ENCODE data around the gene EAF2.
"Not testable (repeated sequence)": the region's sequence is repeated elsewhere in the genome, so short reads cannot be mapped to it uniquely, and the experiment has no call there.

Gene EAF2

DNA sequence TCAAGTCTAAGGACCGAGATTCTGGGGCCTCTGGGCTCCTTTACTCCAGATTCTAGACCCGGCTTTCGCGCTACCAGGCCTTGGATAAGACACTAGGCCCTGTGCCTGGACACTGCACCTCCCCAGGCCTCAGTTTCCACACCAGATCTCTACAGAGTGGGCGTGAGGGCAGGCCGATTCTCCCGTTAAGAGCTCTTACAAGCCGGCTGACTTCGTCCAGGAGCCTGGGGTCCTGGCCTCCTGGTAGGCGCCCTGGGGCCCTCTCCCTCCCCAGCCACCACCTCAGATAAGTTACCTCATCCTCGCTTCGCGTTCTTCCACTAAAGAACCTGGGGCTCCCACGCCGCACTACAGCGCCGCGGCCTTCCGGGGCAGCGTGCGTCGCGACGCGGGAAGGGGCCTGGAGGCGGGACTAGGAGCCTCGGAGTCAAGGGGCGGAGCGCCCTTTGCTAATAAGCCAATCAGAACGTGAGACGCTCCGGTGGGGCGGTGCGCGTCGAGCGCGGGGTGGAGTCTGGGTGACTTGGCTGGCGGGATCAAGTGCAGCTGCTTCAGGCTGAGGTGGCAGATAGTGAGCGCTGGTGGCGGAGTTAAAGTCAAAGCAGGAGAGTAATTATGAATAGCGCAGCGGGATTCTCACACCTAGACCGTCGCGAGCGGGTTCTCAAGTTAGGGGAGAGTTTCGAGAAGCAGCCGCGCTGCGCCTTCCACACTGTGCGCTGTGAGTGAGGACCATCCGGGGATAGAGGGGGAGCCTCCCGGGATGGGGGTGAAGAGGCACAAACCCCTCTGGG, at the start of gene EAF2, which contains the start of gene IQCB1:
Gene EAF2, plus strand, starts transcription at position 539 of the 794 bp plus-strand sequence. Its CDS starts 77 bp downstream, at position 616.
Gene IQCB1, minus strand, starts transcription at position 390 of the 794 bp plus-strand sequence. CDS start 6,100 bp downstream, outside the sequence.
- DNase-seq (ENCODE audit: low read depth), result peak; percentile 92

DNA sequence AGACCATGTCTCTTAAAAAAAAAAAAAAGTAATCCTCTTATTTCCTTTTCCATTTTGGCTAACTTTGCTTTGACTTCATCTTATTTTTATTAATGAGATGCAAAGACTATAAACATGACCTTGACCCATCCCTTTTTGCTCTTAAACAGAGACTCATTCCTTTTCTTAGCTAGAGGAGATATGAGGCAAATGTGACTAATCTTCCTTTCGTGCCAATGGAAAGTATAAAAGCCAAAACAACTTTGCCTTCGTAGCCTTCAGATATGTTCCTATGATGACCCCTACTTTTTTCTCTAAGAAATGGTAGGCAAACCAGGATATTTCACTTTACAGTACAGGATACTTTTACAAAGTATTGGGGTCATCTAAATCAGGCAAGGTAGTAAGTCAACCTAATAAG, 48.5 kb upstream of the EAF2 start:
- no peak for DNase-seq (ENCODE audit: low read depth)

DNA sequence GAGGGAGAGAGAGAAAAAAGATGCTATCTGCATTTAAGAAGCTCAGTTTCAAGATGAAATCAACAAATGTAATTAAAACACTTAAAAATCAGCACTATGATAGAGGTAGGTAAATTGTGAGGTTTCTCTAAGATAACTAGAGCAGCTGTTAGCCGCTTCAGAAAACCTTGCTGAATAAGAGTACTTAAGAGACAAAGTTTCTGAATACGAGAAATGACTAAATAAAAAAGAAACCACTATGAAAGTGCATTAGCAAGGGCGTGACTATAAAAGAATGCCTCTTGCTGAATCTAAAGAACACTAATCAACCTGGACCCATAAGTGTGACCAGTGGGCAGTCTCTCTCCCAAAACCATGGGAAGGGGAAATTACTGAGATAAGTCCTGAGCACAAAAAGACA, 41.9 kb upstream of the EAF2 start:
- DNase-seq (ENCODE audit: low read depth), result no peak

DNA sequence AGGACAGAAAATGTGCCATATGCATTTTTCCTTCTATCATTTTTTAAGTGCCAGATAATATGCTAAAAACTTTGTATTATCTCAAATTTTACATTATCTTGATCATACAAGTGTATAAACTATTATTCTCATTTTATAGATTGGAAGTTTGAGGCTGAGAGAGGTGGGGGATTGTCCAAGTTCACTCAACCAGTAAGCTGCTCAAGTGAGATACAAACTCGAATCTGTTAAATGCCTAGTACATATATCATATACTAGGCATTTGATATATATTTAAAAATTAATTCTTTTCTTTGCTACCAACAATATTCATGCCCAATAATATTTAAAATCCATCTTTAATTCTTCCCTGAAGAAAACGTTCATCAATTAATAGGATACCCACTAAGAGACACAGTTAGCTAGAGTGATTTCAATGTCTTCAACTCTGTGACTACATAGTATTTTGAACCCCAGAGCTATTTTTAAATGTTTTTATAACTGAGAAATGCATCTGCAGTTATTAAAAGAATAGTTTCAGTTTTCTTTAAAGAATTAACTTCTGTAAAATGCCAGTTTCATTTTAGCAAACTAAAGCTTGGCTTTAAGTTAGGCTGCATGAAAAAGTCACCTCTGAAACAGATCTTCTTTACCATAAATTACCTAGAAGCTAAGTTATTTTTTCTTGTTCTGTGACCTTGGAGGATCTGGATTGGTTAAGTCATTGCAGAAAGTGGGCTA, 40.6 kb upstream of the EAF2 start:
- no peak for DNase-seq (ENCODE audit: low read depth)

DNA sequence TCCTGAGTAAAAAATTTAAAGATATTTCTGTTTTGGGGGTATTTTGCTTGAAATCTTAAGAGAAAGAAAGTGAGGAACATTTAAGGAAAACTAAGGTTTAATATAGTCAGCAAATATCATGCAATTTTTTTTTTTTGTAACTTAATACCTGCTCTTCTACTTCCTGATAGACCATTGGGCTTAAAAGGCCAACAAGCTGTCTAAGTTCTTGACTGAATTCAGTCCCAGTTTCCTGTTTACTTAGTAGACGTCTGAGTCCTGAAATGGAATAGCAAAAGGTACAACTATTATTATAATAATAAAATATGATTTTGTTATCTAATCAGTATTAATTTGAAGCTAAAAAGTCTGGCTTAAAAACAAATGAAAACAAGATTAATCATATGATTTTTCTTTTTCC, 38.0 kb upstream of the EAF2 start:
- DNase-seq (ENCODE audit: low read depth), result no peak

DNA sequence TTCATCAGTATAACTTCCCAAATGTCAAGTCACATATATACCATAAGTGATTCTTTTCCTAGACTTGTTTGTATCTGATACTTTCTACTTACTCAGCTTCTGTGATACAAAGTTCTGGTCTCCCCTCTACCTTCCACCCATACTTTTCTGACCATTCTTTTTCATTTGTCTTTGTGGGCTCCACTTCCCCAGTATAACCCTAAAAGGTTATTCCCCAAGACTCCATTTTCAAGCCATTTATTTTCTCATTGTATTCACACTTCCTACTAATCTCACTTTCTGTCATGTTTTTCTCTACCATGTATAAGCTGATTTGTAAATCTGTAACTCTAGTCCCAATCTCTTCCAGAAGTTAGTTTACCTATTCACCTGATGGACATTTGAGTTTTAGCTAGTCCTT, 34.1 kb upstream of the EAF2 start:
- no peak for DNase-seq (ENCODE audit: low read depth)

DNA sequence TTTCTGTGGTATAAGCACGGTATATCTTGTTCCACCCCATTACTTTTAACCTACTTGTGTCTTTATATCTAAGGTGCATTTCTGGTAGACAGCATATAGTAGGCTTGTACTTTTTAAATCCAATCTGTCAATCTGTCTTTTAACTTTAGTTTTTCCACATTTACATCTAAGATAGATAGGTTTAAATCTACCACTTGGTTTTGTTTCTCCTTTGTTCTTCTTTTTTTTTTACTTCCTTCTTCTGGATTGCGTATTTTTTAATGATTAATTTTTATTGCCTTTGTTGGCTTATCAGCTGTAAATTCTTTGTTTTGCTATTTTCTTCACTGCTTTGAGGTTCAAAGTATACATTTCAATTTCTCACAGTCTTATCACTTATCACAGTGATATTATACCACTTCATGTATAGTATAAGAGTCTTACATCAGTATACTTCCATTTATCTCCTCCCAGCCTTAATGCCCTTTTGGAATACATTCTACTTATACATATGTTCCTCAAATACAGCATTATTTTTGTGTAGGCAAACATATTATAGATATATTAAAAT, 31.2 kb upstream of the EAF2 start:
- DNase-seq (ENCODE audit: low read depth), result no peak

DNA sequence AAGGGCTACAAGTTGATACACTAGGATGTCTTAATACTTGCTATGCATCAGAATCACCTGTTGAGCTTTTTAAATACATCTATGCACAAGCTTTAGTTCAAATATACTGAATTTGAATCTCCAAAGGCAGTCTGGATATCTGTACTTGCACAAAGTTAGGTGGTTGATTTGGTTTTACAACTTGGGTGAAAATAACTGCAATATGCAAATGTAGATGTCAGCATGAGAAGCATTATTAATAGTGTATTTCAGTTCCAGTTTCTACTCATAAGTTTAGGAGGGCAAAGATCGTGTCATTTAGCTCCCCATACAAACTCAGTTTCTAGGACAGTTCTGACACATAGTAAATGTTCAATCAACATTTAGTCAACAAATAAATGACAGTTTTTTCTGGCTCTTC, 25.8 kb upstream of the EAF2 start:
- no peak for DNase-seq (ENCODE audit: low read depth)

DNA sequence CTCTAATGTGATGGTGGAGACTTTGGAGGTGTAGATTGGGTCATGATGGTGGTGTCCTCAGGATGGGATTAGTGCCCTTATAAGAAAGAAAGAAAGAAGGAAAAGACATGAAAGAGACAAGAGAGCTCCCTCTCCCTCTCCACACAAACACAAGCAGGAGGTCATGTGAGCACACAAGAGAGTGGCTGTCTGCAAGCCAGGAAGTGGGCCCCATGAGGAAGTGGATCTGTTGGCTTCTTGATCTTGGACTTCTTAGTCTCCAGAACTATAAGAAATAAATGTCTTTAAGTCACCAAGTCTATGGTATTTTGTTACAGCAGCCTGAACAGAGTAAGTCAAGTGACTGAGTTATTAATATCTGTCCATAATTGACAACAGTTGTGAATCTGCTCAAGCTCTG, 17.3 kb upstream of the EAF2 start:
- DNase-seq (ENCODE audit: low read depth), result no peak

DNA sequence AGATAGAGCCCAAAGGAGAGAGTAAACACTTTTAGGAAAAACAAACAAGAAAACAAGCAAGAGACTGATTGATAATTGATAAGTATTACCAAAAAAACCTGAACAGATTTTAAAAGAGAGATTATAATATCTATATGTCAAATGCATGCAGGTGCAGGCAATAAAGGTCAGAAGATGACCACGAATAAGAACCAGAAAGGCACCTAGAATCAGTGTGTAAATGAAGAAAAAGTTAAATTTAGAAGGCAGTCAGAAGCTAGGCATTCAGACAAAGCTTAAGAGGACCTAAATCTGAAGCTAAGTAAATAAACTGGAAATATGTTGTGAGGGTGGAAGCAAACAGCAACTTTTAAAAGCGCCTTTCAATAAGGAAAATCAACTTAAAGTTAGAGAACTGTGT, 16.4 kb upstream of the EAF2 start:
- DNase-seq (ENCODE audit: low read depth), result no peak

DNA sequence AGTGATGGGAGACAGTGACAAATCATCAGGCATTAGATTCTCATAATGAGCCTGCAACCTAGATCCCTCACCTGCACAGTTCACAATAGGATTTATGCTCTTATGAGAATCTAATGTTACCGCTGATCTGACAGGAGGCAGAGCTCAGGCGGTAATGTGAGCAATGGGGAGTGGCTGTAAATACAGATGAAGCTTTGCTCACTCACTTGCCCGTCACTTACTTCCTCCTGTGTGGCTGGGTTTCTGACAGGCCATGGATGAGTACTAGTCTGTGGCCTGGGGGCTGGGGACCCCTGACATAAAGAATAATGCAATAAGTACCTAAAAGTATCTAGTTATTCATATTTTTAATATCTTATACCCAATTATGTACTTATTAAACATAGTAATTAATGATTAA, 15.8 kb upstream of the EAF2 start:
- no peak for DNase-seq (ENCODE audit: low read depth)

DNA sequence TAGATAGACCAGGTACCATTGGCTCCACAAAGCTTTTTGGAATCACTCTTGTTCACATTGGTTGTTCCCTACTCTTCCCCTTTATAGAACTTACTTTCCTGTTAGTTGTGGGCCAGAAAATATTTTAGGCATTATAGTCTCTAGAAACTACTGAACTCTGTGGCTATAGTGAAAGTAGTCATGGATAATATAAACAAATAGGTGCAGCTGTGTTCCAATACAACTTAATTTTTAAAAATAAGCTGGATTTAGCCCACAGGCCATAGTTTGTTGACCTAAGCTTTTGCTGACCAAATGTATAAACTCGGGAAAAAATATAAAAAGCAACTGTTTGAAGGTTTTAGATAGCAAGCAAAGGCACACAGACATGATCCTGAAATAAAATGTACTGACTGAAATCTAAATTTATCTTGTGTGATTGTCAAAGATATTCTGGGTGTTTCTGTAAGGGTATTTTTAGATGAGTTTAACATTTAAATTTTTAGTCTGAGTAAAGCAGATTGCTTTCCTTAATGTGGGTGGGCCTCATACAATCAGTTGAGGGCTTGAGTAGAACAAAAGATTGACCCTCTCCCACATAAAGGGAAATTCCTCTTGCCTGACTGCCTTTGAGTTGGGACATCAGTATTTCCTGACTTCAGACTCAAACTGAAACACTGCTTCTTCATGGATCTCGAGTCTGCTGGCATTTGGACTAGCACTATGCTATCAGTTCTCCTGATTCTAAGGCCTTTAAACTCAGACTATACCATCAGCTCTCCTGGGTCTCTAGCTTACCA, 13.4 kb upstream of the EAF2 start:
- no peak for DNase-seq (ENCODE audit: low read depth)

DNA sequence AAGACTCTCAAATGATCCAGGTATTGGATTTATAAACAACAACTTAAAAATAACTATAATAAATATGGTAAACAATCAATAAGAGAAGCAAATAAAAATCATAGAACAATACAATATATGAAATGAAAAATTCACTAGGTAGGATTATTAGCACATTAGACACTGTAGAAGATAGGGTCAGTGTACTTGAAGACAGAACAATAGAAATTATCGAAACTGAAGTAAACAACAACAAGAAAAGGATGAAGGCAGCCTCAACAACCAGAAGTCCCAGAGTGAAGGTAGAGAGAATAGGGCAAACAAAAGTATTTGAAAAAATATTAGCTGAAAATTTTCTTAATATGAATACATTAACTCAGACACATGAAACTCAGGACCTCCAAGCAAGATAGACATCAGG, 12.0 kb upstream of the EAF2 start:
- DNase-seq (ENCODE audit: low read depth), result no peak

DNA sequence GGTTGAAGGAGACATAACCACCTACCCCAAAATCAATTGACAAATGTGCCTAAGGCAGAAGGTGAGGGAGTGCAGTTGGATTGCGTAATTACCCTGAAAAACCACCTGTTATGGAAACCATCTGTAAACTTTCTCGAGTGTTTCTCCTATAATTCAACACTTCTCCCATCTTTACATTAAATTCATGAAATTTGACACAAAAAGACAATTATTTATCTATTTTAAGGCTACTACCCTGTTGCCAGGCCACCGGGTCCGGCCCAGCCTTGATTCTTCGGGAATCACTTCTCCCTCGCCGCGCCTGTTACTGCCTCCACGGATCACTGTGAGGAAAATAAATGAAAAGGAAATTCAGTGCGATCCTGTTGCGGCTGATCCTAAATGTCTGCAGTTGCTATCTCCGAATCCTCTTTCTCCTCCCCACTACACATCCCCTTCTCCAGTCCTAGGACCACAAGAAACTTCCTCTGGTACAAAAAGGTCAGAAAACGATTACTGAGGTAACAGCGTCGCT, 795 bp upstream of the EAF2 start:
- DNase-seq (ENCODE audit: low read depth), result no peak

DNA sequence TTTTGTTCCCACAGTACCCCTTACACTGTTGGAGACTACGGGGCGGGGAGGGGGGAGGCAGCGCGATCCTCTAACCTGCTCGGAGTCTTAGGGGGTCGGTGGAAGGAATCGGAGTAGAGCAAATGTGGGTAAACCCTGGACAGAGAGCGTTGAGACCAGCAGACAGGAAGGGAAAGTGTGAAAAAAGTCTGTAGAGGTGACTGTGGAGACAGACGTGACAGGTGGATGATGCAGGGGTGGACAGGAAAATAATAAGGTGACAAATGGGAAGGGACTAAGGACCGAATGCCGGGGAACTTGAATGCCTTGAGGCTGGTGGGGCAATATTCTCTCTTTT, 424 bp downstream of the EAF2 start:
- DNase-seq (ENCODE audit: low read depth), result no peak

DNA sequence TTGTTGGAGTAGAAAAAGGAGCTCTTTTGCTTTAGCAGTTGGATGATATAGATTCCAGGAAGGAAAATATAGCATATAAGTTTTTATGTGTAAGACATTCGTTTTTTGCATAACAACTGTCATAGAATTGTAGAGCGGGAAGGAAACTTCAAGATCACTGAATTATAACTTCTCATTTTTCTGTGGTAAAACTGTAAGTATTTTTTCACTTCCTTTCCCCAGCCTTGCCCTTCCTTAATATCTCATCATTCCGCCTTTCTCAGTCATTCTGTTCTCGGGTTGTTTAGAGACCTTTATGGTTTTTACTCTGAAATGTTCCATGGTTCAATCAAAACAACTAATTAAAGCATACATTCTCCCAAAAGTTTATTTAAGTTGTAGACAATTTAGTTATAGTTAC, 1.1 kb downstream of the EAF2 start:
- no peak for DNase-seq (ENCODE audit: low read depth)

DNA sequence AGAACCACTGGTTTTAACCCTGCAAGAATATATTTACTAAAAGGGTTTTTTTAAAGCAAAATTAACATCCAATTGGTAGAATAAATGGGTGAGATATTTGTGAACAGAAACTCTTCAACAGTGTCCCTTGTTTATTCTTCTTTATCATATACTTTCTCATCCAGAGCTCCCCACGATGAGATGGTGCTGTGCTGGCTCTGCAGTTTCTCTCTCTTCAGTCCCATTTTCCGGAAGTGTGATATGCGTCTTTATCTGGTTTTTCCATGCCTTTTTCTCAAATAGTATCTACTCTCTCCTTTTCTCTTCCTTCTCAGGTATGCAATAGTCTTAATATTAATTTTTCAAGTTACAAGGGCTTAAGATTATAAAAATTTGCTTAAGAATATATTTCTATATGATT, 1.5 kb downstream of the EAF2 start:
- DNase-seq (ENCODE audit: low read depth), result no peak

DNA sequence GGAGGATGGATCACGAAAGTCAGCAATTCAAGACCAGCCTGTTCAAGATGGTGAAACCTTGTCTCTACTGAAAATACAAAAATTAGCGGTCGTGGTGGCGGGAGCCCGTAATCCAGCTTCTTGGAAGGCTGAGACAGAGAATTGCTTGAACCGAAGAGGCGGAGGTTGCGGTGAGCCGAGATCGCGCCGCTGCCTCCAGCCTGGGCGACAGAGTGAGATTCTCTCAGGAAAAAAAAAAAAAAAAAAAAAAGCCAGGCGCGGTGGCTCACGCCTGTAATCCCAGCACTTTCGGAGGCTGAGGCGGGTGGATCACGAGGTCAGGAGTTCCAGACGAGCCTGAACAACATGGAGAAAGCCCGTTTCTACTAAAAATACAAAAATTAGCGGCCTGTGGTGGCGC, 5.0 kb downstream of the EAF2 start:
- DNase-seq (ENCODE audit: low read depth), result no peak

DNA sequence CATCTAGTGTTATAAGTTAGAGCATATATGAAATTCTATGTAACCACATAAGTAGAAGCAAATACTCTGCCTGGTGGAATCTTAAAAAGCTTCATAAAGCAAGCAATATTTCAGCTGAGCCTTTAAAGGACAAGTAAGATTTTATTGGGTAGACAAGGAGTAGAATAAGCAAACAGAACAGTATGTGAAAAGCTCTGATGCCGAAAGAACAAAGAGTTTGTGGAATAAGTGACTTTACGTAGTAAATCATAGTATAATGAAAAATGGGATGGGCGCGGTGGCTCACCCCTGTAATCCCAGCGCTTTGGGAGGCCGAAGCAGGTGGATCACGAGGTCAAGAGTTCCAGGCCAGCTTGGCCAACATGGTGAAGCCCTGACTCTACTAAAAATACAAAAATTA, 9.9 kb downstream of the EAF2 start:
- no peak for DNase-seq (ENCODE audit: low read depth)

DNA sequence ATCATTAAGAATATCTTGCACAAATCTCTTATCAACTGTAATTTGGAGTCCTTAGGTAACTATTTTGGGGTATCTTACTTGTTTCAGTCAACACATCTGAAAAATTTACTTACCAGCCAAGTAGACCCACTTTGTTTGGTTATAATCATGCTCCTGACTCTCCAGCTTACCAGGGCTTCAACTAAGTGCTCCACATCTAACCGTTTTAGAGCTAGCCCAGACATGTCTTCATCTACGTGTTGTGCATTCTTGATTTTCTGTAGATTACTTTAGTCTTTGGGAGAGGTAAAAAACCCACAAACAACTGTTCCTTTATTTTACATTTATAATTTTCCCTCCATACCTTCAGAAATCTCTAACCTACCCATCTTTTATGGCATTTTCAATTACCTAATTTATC, 17.2 kb downstream of the EAF2 start:
- DNase-seq (ENCODE audit: low read depth), result no peak

DNA sequence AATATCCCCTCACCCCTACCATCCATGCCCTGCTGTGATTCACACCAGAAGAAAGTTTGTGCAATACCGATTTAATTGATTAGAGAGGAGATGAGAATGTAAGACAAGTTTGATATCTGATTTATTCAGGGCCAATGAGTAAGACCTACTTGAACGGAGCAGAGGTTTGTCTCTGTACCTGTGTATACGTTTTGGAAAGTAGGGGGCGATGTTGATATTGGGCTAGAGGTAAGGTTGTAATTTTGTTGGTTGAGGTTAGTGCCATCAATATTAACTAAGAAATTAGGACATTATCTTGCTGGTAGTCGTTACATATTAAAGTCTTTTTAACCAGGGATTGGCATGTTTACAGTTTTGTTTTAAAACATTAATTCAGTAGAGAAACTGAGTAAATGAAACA, 20.5 kb downstream of the EAF2 start:
- no peak for DNase-seq (ENCODE audit: low read depth)

DNA sequence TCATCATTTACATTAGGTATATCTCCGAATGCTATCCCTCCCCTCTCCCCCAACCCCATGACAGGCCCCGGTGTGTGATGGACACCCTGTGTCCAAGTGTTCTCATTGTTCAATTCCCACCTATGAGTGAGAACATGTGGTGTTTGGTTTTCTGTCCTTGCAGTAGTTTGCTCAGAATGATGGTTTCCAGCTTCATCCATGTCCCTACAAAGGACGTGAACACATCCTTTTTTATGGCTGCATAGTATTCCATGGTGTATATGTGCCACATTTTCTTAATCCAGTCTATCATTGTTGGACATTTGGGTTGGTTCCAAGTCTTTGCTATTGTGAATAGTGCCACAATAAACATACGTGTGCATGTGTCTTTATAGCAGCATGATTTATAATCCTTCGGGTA, 22.8 kb downstream of the EAF2 start:
- DNase-seq (ENCODE audit: low read depth), result not testable (repeated sequence)

Data from activated T-helper 9 cell treated with anti-CD3 and anti-CD28 coated beads, Interleukin-2, amount 50 U/mL, for 16 hours (primary cell).